DMS153 treated with DMSO at 0.1 percent for 48 hours (cell line): ENCODE data around the gene TMEM94.
"Not testable (repeated sequence)": the region's sequence is repeated elsewhere in the genome, so short reads cannot be mapped to it uniquely, and the experiment has no call there.

Experiments used
- DNase-seq: peaks from one replicate; lab custom pipeline; 2025; ENCODE audit not compliant: unreplicated experiment; lab: John Stamatoyannopoulos, UW

TMEM94 gene

DNA sequence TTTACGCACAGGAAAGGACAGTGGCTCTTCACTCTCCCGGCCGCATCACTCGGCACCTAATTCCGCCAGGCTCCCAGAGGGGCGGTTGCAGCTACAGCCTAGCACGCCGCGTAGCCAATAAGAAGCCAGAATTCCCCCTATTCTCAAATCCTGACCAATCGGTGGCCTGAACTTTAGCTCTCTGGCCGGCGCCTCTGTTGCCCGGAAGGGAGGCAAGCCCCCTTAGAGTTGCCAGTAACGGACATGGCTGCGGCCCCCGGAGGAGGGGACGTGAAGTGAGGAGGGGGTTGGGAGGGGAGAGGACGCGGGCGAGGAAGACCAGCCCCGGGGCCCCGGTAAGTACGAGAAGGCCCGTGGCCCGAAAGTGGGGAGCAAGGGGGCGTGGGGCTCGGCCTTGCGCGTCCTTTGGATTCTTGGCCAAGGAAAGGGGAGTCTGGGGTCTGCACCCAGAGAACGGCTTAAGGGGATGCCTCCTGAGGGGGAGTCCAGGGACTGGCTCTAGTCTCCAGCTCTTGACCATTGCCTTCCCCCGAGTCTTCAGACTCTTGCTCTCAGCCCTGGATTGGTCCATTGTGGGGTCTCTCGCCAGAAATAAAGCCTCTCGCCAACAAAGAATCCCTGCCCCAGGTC is at the start of gene TMEM94:
TSS of gene TMEM94 (plus strand) at position 219 of the 630 bp plus-strand sequence. CDS start 15,271 bp downstream, outside the sequence.
- peak; percentile 98 for DNase-seq

- no peak for DNase-seq
Observed at GRCh38 chr17:75407655-75408352, 48.6 kb upstream of the TMEM94 start.

- no peak for DNase-seq
Observed at GRCh38 chr17:75410141-75410540, 46.3 kb upstream of the TMEM94 start.

GRCh38 chr17:75411328-75412067 is 44.9 kb upstream of the TMEM94 start:
- no peak for DNase-seq

GRCh38 chr17:75412455-75413317 is 43.7 kb upstream of the TMEM94 start:
- peak; percentile 41 for DNase-seq

DNA sequence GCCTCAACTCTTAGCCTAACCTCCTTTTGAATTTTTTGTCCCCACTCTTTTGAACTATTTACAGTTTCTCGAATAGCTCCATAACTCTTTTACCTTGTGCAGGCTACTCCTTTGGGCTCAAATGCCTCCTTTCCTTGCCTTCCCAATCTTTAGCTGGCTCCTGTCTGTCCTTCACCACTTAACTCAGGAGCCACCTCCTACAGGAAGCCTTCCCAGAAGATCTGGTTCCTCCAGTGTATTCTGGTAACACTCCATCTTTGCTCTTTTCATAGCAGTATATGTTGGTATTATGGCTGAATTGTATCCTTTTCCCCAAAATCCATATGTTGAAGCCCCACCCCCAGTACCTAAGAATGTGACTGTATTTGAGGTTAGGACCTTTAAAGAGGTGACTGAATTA is 41.9 kb upstream of the TMEM94 start:
- DNase-seq: no peak

- no peak for DNase-seq
Observed at GRCh38 chr17:75416006-75416405, 40.4 kb upstream of the TMEM94 start.

DNA sequence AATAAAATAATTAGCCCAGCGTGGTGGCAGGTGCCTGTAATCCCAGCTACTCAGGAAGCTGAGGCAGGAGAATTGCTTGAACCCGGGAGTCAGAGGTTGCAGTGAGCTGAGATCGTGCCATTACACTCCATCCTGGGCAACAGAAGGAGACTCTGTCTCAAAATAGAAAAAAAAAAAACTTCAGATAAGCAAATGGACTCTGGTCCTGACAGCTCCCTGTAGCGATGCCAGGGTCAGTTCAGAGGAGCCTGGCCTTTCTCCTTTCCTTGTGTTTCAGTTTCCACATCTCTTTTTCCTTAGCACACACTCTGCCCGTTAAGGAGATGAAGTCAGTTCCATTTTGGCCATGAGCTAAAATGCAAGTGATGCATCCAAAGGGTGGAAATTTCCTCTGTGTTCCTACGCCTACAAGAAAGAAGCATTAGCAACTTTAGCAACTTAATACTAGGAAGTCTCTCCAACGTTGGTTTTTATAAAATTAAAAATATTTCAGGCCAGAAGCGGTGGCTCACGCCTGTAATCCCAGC is 39.3 kb upstream of the TMEM94 start:
- DNase-seq: no peak

DNA sequence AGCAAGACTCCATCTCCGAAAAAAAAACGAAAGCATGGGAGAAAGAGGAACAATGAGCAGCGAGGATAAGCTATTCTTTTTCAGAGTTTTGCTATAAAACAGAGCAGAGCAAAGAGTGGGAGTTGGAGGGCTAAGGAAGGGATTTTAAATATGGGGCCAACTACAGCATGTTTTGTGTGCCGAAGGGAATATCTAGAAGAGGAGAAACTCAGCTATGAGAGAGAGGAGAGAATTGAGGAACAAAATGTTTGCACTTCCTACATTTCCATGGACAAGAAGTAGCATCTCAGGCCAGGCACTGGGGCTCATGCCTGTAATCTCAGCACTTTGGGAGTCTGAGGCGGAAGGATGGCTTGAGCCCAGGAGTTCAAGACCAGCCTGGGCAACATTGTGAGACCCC is 37.9 kb upstream of the TMEM94 start:
- DNase-seq: no peak

DNA sequence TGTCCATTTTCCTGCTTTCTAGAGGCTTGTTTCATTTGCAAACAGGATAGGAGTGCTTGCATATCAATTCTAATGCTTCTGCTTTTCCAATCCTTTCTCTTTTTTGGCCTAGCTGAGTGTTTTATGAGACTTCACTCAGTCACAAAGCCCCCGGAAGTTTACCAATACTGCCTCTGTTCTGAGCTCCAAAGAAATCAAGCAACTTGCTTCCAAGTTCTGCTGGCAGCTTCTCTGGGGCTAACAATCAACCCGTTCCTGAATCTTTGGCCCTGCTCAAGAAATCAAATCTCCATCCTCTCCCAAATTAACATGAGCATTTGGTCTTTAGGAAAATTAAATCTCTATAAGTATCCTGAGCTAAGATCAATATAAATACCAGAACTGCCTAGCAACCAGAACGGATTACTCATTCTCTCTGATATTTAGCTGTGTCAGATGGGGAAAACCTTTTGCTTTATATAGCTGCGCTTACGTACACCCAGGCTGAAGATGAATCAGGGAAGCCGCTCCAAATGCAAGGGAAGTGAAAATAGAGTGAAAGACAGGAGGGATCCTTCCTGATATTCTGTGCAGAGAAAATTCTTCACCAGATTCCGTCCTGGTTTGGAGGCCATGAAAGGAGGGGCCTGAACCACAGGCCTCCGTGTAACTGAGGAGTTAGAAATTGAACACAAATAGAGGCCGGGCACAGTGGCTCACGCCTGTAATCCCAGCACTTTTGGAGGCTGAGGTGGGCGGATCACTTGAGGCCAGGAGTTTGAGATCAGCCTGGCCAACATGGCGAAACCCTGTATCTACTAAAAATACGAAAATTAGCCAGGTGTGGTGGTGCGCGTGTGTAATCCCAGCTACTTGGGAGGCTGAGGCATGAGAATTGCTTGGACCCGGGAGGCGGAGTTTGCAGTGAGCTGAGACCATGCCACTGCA is 27.6 kb upstream of the TMEM94 start:
- DNase-seq: no peak

- no peak for DNase-seq
Observed at GRCh38 chr17:75430159-75430974, 26.1 kb upstream of the TMEM94 start.

GRCh38 chr17:75433218-75433783 is 23.1 kb upstream of the TMEM94 start:
- DNase-seq: no peak

GRCh38 chr17:75434433-75434832 is 22.0 kb upstream of the TMEM94 start:
- not testable (repeated sequence) for DNase-seq

DNA sequence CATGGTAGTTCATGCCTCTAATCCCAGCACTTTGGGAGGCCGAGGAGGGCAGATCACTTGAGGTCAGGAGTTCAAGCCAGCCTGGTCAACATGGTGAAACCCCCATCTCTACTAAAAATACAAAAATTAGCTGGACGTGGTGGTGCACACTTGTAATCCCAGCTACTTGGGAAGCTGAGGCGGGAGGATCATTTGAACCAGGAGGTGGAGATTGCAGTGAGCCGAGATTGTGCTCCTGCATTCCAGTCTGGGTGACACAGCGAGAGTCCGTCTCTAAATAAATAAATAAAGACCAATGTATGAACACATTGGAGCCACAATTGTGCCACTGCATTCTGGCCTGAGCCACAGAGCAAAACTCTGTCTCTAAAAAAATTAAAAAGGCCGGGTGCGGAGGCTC is 19.0 kb upstream of the TMEM94 start:
- DNase-seq: not testable (repeated sequence)

DNA sequence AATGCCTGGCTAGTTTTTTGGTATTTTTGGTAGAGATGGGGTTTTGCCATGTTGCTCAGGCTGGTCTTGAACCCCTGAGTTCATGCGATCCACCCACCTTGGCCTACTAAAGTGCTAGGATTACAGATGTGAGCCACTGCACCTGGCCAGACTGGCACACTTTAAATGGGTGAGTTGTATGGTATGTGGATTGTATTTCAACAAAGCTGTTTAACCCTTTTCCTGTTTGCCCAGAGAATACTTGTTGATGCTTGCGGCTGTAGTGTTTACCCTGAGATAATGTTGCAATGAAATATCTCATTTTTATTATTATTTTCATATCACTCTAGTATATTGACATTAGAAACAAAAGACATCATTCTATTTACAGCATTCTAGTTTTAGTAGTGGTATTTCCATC is 17.1 kb upstream of the TMEM94 start:
- DNase-seq: no peak

GRCh38 chr17:75440738-75441448 is 15.5 kb upstream of the TMEM94 start:
- no peak for DNase-seq

DNA sequence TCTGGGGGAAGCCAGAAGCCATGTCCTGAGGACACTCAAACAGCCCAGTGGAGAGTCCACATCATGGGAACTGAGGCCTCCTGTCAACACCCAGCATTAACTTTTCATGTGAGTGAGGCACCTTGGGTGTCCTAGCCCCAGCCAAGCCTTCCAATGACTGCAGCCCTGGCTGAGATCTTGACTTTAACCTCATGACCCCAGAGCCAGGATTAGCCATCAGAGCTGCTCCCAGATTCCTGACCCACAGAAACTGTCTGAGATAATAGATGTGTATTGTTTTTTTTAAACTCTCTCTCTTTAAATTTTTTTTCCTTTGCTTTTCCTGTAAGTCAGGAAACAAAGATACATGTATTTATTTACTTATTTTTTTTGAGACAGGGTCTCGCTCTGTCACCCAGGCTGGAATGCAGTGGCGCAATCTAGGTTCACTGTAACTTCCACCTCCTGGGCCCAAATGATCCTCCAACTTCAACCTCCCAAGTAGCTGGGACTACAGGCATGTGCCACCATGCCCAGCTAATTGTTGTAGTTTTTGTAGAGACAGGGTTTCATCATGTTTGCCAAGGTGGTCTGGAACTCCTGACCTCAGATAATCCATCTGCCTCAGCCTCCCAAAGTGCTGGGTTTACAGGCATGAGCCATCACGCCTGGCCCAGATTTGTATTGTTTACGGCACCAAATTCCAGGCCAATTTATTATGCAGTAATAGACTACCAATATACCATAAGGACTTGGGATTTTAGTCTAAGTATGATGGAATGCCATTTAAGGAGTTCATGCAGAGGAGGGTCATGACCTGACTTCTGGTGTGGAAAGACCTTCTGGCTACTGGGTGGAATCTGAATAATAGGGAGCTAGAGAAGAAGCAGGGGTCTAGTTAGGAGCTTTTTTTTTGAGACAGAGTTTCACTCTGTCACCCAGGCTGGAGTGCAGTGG is 14.0 kb upstream of the TMEM94 start:
- no peak for DNase-seq
